GM21786 (cell line): ENCODE measurements around the gene FRAS1.
"Not testable (repeated sequence)": the region's sequence is repeated elsewhere in the genome, so short reads cannot be mapped to it uniquely, and the experiment has no call there.

Source experiments
- ATAC-seq: cut with Tn5 transposase; IDR thresholded peaks from one replicate; pipeline ENCODE4 v1.9.1; 2021; ENCODE audit not compliant: unreplicated experiment

The FRAS1 gene

DNA sequence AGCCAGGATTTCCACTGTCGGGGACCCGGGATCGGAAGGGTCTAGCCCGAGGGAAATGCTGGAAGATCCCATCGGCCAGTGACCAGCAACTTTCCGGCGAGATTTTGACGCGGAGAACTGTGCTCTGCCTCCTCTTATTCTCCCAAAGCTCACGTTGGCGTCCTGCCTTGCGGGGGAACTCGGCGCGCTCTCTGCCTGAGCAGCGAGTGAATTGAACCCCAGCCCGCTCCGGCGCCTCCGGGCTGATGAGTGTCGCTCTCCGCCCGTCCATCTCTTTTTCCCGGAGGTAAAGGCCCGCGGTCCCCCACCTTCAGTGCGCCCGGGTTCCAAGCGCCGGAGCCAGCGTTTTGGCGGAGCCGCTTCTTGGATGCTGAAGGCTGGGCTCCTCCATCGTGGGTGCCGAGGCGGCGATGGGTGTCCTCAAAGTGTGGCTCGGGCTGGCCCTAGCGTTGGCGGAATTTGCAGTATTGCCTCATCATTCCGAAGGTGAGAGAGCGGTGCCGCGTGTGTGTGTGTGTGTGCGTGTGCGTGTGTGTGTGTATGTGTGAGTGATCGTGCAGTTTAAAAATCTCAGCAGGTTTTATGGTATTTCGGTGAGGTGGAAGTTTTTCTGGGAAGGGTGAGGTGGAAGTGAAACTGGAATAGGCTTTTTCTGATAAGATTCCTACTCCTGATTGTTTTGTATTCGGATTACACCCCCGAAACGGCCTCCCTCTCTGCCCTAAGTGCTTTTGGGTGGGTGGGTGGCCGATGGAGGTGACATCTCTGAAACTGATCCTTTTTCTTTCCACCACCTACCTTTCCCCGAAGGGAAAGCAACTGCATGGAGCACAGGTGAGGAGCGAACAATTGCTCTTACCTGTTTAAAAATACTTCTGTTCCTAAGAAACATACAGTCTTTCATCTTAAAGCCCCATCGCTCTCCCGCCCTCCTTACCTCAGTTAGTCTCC lies 752 bp downstream of the FRAS1 start:
- ATAC-seq, result peak; percentile 22

- no peak for ATAC-seq
These were observed 1.7 kb downstream of the FRAS1 start for GRCh38 chr4:78058591-78059523.

GRCh38 chr4:78059524-78059889 lies 2.4 kb downstream of the FRAS1 start:
- no peak for ATAC-seq

DNA sequence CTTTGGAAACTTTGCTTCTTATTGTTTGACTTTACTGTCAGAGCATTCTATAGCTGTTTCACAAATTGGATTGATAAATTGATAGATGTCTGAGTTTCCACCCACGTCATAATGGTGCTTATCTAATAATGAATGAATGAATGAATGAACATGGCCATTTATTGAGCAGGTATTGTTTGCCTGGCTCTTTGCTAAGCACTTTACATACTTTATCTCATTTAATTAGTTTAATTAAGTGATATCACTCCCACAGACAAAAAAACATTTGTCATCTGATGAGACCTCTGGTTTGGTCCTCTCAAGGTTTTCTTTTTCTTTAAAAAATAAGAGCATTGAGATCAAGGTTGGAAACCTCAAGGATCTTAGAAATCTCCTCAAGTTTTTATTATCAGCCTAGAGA lies 2.8 kb downstream of the FRAS1 start:
- no peak for ATAC-seq

DNA sequence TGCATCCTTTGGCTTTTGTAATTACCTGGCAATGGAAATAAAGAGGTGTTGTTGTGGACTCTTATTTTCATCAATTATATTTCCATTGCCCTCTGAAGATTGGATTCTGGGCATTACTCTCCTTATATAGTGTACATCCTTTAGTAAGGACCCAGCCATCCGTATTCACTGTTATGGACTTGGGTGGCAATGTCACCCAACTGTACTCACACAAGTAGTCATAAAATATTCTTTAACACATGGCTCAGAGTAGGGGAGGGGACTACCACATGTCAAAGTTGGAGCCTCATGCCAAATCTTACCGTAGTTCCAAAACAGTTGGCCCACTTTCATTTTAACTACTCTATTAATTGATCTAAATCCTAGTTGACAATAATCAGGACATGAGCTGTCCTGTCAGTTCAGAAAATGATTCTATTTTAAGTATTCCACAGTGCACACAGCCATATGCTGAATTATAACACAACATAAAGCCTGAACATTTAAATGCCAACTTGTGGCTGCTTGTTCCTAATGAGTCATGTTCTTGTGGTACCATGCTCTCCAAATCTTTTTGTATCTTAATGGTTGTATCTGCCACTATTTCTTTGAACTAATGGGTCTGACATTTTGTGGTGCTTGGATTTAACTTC lies 4.9 kb downstream of the FRAS1 start:
- ATAC-seq, result no peak

DNA sequence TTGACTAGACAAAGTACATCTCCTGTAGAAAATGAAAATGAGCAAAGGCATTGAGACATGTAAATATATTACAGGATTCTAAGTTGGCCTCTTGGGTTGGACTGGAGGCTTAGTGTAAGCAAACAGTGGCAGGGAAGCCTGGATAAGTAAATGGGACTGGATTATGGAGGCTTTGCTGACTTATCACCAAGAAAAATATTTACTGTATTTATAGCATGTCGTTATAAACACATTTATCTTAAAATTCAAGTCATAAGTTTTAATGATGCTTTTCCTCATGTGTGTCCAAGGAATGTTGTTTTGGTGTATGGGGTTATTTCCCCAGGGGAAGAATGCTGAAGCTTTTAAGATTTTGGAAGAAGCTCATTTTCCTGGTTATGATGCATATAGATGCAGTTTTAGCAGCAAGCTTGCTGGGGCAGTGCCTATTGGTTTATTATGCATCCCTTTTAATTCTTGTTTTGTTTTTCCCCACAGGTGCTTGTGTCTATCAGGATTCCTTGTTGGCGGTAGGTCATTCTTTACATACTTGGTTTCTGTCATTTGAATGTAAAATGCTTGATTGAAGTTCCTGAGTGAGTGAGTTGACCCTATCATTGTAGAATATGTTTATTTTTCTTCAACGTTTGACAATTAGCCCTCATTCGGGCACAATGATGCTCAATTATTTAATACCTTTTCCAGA lies 8.5 kb downstream of the FRAS1 start:
- no peak for ATAC-seq

GRCh38 chr4:78068481-78068880 lies 11.4 kb downstream of the FRAS1 start:
- ATAC-seq, result no peak

DNA sequence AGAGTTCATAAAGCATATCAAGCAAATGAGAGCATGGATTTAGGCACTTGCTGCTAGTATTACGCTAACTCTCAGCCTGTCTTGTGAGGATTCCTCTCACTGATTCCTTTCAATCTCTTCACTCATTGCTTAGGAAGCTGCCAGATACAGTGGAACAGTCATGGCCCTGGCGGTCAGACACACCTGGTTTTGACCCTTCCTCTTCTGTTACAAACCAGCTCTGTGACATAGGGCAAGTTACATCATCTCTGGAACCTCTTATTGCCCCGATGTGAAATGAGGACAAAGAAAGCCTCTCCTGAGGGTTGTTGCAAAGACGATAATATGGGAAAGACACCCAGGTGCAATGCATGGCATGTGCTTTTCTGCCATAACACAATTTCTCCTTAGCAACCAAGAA lies 12.2 kb downstream of the FRAS1 start:
- ATAC-seq, result no peak

GRCh38 chr4:78069859-78070258 lies 12.7 kb downstream of the FRAS1 start:
- no peak for ATAC-seq

GRCh38 chr4:78070731-78071282 lies 13.7 kb downstream of the FRAS1 start:
- no peak for ATAC-seq

GRCh38 chr4:78074759-78075158 lies 17.6 kb downstream of the FRAS1 start:
- no peak for ATAC-seq

GRCh38 chr4:78075986-78076385 lies 18.9 kb downstream of the FRAS1 start:
- no peak for ATAC-seq

DNA sequence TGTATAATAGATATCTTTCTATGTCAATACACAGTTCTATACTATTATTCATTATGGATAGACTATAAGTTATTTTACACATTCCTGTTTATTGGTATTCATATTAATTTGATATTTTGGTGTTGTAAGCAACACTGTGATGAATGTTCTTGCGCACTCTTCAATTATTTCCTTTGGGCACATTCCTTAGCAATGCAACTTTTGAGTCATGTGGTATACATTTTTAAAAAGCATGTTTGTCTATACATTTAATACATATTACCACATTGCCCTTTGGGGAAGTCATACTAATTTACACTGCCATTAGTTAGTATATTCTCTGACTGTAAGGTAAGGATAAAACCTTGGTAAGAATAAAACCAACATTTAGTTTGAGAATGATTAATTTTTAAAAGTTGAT lies 21.0 kb downstream of the FRAS1 start:
- no peak for ATAC-seq

GRCh38 chr4:78079726-78080430 lies 22.8 kb downstream of the FRAS1 start:
- no peak for ATAC-seq

- no peak for ATAC-seq
These were observed 24.4 kb downstream of the FRAS1 start for GRCh38 chr4:78081541-78081940.

DNA sequence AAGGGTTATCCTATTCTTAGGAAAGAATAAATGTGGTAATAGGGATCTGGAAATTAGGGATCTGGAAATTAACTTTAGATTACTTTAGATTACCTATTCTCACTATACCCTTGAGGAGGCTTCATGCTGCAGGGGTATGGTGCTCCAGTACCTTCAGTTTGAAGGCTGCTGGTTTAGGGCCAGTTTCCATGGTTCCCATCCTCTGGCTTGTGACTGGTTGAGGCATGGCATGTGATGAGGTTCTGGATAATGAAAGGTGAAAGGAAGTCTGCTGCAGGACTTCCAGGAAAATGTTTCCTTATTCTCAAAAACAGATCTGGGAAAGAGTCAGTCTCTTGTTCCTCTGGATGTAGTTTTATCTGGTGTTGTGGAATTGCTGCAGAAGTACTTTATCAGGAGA lies 25.9 kb downstream of the FRAS1 start:
- ATAC-seq, result no peak

- no peak for ATAC-seq
These were observed 34.4 kb downstream of the FRAS1 start for GRCh38 chr4:78091534-78091933.

DNA sequence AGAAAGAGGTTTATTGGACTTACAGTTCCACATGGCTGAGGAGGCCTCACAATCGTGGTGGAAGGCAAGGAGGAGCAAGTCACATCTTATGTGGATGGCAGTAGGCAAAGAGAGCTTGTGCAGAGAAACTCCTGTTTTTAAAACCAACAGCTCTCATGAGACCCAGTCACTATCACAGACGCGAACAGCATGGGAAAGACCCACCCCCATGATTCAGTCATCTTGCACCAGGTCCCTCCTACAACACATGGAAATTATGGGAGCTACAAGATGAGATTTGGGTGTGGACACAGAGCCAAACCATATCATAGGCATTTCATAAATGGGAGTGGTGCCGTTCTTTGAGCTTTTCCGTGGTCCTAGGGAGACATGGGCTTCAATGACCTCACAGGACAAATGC lies 35.2 kb downstream of the FRAS1 start:
- not testable (repeated sequence) for ATAC-seq

DNA sequence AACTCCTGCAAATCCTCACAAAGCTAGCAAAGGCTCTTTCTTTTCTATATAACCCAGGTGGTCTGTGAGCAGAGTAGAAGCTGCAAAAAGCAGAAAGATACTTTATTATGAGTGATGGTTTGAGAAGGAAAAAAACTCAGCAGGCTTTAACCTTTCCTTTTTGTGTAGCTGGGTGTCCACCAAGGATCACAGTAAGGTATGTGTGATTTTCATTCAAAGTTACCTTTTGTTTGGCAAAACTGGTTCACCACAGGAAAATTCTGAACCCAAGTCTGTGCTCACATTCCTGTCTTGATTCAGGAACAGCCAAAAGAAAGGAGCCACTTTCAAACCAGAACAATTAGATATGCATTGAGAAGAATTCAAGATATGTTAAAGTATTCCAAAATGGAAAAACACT lies 35.7 kb downstream of the FRAS1 start:
- ATAC-seq, result no peak

- ATAC-seq, result no peak
These were observed 38.0 kb downstream of the FRAS1 start for GRCh38 chr4:78095081-78095480.
